ENCODE measurements around the gene DNAI7.

DNA sequence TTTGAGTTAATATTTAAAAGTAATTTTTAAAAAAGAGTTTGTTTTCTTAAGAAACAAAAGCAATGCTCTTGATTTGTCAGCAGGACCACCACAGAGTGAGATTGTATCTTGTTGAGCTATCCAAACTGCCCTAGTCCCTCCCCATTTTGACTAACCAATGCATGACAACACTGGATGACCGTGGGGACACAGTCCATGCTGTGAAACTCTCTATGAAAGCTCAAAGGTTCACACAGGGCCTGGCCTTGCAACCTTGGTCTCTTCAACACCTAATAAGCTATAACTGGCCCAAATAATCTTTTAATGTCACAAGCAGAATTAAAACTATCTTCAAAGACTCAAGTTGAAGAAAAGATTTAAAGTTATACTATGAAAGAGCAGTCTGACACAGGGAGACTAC is 13.6 kb upstream of the DNAI7 start:
- no peak for TF ChIP-seq TRIM24 (CRISPR knock-in tag; IDR thresholded peaks at IDR 0.05)
- no peak for TF ChIP-seq KDM1A (CRISPR knock-in tag; IDR thresholded peaks at IDR 0.05)
- TF ChIP-seq, protein P1, sequence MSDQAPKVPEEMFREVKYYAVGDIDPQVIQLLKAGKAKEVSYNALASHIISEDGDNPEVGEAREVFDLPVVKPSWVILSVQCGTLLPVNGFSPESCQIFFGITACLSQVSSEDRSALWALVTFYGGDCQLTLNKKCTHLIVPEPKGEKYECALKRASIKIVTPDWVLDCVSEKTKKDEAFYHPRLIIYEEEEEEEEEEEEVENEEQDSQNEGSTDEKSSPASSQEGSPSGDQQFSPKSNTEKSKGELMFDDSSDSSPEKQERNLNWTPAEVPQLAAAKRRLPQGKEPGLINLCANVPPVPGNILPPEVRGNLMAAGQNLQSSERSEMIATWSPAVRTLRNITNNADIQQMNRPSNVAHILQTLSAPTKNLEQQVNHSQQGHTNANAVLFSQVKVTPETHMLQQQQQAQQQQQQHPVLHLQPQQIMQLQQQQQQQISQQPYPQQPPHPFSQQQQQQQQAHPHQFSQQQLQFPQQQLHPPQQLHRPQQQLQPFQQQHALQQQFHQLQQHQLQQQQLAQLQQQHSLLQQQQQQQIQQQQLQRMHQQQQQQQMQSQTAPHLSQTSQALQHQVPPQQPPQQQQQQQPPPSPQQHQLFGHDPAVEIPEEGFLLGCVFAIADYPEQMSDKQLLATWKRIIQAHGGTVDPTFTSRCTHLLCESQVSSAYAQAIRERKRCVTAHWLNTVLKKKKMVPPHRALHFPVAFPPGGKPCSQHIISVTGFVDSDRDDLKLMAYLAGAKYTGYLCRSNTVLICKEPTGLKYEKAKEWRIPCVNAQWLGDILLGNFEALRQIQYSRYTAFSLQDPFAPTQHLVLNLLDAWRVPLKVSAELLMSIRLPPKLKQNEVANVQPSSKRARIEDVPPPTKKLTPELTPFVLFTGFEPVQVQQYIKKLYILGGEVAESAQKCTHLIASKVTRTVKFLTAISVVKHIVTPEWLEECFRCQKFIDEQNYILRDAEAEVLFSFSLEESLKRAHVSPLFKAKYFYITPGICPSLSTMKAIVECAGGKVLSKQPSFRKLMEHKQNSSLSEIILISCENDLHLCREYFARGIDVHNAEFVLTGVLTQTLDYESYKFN (CRISPR knock-in tag; conservative IDR thresholded peaks at IDR 0.05): no peak
- no peak for TF ChIP-seq KLF16 (CRISPR knock-in tag; IDR thresholded peaks at IDR 0.05)
- TF ChIP-seq FOXJ3 (CRISPR knock-in tag; IDR thresholded peaks at IDR 0.05; ENCODE audit: borderline replicate concordance): no peak
- TF ChIP-seq, protein P2, sequence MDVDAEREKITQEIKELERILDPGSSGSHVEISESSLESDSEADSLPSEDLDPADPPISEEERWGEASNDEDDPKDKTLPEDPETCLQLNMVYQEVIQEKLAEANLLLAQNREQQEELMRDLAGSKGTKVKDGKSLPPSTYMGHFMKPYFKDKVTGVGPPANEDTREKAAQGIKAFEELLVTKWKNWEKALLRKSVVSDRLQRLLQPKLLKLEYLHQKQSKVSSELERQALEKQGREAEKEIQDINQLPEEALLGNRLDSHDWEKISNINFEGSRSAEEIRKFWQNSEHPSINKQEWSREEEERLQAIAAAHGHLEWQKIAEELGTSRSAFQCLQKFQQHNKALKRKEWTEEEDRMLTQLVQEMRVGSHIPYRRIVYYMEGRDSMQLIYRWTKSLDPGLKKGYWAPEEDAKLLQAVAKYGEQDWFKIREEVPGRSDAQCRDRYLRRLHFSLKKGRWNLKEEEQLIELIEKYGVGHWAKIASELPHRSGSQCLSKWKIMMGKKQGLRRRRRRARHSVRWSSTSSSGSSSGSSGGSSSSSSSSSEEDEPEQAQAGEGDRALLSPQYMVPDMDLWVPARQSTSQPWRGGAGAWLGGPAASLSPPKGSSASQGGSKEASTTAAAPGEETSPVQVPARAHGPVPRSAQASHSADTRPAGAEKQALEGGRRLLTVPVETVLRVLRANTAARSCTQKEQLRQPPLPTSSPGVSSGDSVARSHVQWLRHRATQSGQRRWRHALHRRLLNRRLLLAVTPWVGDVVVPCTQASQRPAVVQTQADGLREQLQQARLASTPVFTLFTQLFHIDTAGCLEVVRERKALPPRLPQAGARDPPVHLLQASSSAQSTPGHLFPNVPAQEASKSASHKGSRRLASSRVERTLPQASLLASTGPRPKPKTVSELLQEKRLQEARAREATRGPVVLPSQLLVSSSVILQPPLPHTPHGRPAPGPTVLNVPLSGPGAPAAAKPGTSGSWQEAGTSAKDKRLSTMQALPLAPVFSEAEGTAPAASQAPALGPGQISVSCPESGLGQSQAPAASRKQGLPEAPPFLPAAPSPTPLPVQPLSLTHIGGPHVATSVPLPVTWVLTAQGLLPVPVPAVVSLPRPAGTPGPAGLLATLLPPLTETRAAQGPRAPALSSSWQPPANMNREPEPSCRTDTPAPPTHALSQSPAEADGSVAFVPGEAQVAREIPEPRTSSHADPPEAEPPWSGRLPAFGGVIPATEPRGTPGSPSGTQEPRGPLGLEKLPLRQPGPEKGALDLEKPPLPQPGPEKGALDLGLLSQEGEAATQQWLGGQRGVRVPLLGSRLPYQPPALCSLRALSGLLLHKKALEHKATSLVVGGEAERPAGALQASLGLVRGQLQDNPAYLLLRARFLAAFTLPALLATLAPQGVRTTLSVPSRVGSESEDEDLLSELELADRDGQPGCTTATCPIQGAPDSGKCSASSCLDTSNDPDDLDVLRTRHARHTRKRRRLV (CRISPR knock-in tag; IDR thresholded peaks at IDR 0.05): no peak
- no peak for TF ChIP-seq NFRKB (IDR thresholded peaks at IDR 0.05)
- TF ChIP-seq, protein P3, sequence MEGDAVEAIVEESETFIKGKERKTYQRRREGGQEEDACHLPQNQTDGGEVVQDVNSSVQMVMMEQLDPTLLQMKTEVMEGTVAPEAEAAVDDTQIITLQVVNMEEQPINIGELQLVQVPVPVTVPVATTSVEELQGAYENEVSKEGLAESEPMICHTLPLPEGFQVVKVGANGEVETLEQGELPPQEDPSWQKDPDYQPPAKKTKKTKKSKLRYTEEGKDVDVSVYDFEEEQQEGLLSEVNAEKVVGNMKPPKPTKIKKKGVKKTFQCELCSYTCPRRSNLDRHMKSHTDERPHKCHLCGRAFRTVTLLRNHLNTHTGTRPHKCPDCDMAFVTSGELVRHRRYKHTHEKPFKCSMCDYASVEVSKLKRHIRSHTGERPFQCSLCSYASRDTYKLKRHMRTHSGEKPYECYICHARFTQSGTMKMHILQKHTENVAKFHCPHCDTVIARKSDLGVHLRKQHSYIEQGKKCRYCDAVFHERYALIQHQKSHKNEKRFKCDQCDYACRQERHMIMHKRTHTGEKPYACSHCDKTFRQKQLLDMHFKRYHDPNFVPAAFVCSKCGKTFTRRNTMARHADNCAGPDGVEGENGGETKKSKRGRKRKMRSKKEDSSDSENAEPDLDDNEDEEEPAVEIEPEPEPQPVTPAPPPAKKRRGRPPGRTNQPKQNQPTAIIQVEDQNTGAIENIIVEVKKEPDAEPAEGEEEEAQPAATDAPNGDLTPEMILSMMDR (CRISPR knock-in tag; IDR thresholded peaks at IDR 0.05): no peak
